Activated CD4-positive, alpha-beta T cell treated with anti-CD3 and anti-CD28 coated beads, Interleukin-2, amount 50 U/mL, for 1 hour (primary cell): ENCODE data around the gene C2orf74.
A peak's percentile ranks its signal among the peaks of the same experiment; 100 is the strongest.
"Not testable (repeated sequence)": the region's sequence is repeated elsewhere in the genome, so short reads cannot be mapped to it uniquely, and the experiment has no call there.

Experiments
- DNase-seq: peaks from one replicate; pipeline ENCODE4 v3.0.0-alpha.2; 2020

C2orf74 gene

DNA sequence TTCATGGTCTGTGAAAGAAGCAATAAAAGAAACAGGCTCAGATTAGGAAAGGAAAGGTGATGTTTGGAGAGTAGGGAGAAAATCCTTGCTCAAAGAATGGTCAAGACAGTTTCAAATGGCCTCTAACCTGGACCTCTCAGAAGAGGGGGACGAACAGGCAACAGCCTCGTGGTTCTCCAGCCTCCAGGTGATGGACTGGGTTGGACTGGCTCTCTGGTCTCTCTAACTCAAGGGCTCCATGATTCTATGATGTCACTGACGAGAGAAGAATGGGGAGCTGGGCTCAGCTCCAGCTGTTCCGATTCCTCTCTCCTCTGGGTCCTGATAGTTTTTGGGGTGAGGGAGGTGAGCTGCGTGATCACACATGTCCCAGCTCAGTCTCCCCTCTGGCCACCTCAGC is at the start of gene C2orf74:
Gene C2orf74, plus strand, starts transcription at position 301 of the 400 bp plus-strand sequence. CDS start 327 bp downstream, outside the sequence.
- no peak for DNase-seq

DNA sequence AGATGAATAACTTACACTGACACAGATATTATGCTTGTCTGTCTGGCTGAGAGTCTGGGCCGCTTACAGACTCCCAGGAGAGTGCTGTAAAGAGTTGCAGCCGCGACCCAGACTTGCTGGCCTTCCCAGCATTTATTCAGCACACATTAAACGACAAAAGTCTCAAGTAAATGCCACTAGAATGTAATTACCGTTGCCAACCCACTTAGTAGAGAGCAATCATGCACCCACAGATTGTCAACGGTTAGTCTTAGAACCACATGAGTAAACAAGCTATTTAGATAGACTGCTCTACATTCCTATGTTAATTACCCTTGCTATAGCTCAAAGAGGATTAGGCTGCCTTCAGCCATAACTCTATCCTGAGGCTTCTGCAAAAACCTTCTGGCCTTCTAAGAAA is 47.8 kb upstream of the C2orf74 start:
- no peak for DNase-seq

DNA sequence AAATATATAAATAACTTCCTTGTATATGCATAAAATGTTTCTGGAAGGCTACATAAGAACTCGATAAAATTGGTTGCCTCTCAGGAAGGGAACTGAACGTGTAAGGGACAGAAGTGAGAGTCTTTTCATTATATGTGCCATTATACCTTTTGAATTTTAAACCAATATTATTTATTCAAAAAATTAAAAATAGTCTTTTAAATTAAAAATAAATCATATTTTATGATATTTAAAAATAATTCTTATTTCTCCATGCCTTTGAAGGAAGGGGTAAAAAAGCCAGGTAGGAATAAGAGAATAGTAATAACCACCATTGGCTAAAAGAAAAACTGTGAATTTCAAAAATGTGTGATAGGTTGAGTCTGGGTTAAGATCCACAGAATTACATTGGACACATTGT is 45.7 kb upstream of the C2orf74 start:
- no peak for DNase-seq

DNA sequence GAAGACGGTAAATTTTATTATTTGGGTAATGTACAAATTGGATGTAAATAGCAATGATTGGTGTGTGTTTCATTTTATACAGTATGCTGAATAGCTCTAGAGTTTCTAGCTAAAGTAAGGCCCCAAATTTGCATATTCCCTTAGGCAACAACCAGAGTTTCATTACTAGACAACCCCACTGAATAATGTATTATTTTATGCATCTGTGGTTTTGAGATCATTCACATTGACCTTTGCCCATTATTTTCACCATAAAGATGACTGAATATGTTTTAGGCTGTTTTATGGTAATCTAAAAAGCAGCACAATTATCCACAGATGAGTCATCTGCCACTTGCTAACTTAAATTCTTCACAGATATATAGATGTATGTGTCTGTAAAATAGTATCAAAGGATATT is 44.5 kb upstream of the C2orf74 start:
- no peak for DNase-seq

DNA sequence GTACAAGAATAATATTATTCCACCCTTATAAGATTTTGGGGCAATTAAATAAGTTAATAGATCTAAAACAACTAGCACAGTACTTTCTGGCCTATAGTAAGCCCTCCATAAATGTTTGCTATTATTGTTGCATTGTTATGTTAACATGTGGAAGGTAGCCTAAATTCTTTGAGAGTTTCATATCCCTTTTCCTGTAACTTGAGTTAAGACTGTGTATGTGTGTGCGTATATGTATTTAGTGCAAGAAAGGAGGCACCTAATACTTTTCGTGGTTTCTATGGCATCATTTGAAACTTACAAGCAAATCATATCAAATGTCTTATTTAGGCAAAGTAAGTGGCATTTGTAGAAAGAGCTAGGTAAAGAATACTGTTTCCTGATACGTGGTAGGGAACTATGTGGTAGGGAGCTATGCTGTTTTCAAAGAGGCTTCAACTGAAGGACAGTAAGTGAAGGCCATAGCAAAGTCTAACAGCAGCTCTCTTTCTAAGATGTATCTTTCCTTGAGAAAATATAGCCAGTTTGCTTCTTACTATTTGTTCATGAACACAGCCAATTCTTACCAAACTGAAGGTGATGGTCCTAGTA is 36.8 kb upstream of the C2orf74 start:
- no peak for DNase-seq

DNA sequence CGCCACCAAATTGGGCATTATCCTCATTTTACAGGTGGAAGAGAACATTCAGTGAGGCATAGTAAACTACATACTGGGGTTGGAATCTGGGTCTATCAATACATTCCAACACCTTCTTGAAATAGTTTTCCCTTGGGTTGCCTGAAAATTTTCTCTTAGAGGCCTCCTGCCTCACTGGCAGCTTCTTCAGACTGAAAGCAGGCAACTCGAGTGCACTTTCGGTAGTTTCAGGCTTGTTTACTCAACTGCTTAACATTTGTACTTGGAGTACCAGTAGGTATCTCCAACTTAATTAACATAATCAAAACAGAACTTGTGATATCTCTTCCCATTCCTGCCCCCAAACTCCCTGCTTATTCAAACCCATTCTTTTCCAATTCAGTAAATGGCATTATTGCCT is 36.2 kb upstream of the C2orf74 start:
- no peak for DNase-seq

DNA sequence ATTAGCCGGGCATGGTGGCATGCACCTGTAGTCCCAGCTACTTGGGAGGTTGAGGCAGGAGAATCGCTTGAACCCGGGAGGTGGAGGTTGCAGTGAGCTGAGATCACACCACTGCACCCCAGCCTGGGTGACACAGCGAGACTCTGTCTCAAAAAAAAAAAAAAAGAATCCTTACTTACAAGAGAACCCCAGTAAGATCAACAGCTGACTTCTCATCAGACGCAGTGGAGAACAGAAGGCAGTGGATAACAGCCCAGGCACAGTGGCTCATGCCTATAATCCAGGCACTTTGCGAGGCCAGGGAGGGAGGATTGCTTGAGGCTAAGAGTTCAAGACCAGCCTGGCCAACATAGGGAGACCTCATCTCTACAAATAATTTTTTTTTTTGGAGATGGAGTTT is 33.9 kb upstream of the C2orf74 start:
- not testable (repeated sequence) for DNase-seq

DNA sequence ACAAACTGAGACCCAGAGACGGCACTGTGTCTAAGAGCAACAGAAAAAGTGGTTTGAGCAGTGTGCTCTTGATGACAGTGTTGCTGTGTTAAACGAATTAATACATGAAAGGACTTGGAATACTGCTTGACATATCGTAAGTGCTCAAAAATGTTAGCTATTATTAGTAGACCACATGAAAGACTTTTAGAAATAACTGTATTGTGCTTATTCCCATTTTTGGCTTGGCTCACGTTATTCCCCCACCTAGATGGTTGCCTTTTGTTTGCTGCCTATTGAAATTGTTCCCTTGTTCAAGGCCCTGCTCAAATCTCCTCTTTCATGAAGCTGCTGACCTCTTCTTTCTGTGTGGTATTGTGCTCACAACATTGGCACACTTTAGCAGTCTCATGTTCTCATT is 27.8 kb upstream of the C2orf74 start:
- DNase-seq = no peak

DNA sequence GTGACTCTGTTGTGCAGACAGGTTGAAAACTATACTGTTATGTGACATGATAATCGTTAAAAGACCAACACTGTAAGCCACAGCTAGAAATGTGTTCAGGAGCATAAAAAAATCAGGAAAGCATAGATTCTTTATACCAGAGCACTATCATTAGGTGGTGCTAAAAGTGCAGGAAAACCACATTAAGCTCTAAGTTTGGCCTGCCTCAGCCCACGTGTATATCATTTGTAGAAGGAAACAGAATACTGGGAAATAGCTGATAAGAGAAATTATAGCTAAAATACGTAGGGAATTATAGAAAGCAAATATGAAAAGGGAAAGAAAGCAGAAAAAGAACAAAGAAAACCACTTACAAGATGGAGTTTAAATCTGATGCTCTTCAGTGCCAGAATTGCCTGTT is 26.5 kb upstream of the C2orf74 start:
- DNase-seq = no peak

DNA sequence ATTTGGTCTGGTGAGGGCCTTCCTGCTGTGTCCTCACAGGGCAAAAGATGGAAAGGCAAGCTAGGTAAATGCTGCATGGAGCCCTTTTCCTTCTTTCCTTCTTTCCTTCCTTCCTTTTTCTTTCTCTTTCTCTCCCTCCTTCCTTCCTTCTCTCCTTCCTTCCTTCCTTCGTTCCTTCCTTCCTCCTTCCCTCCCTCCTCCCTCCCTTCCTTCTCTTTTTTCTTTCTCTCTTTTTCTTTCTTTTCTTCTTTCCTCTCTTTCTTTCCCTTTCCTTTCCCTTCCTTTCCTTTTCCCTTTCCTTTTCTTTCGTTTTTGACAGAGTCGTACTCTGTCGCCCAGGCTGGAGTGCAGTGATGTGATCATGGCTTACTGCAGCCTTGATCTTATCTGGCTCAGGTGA is 23.1 kb upstream of the C2orf74 start:
- DNase-seq = no peak

DNA sequence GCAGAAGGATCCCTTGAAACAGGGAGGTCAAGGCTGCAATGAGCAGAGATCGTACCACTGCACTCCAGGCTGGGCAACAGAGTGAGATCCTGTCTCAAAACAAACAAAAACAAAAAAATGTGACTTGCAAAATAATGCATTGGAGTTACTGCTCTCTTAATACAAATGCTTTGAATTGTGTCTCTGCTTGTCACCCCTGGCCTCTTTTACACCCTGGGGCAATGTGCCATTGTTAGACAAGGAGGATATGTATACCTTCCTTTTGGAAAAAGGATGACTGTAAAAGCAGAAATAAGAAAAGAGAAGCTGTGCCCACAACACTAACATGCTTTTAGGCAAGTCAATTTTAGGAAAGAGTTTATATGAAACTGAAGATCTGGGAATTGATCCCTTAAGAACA is 20.8 kb upstream of the C2orf74 start:
- no peak for DNase-seq

DNA sequence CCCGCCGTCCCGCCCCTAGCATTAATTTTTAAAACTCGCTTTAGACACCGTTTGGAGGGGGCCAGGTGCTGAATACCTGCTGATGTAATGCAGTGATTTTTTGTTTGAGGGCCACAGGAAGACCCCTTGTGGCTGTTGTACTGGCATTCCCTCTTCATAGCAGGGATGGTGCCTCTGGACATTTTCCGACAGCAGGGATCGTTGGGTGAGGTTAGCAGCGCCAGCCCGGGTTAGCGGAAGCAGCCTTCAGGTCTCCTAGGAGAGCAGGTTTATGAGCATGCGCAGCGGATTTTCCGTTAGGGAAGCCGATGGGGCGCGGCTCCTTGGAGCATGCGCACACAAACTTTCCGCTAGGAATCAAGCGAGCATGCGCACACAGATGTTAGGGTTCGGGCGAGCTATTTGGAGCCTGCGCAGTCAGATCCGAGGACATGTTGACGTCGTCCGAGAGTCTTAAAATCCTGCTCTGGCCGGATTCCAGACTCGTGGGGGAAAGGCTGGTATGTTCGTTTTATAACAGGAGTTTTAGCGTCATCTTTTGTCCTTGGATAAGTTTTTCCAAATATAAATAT is 17.2 kb upstream of the C2orf74 start:
- peak; percentile 89 for DNase-seq

DNA sequence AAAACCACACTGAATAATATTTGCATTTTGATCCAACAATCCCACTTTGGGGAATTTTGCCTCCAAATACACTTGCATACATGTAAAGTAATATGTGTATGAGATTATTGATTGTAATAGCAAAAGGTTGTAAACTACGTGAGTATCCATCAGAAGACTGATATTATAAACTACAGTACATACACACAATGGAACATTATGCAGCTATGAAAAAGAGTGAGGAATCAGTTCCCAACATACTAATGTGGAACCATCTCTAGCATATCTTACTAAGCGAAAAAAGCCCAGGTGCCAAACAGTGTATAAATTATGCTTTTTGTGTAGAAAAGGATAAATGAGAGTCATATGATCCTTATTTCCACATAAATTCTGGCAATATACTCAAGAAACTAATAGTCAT is 16.0 kb upstream of the C2orf74 start:
- DNase-seq = no peak

DNA sequence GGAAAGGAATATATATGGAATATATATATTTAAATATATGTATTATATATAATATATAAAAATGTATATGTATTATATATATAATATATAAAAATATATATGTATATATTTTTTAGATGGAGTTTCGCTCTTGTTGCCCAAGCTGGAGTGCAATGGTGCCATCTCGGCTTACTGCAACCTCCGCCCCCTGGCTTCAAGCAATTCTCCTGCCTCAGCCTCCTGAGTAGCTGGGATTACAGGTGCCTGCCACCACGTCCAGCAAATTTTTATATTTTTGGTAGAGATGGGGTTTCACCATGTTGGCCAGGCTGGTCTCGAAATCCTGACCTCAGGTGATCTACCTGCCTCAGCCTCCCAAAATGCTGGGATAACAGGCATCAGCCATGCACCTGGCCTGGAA is 13.9 kb upstream of the C2orf74 start:
- DNase-seq = not testable (repeated sequence)

DNA sequence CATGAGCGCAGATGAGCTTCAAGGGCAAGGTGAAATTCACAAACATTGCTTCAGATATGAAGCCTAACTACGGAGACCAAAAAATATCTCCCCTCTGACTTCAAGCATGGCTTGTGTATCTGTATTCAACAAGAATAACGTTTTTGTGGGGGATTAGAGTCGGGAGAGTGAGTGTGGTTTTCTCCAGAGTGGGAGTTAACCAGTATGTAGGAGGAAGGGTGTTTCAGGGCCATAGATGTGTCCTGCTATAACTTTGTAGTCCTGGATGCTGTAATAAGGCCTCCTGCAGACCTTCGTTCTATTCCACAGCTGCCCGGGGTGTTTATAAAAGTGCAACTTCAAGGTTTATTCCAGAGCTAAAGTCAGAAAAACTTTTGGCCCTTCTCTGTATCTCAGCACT is 12.9 kb upstream of the C2orf74 start:
- DNase-seq = no peak

DNA sequence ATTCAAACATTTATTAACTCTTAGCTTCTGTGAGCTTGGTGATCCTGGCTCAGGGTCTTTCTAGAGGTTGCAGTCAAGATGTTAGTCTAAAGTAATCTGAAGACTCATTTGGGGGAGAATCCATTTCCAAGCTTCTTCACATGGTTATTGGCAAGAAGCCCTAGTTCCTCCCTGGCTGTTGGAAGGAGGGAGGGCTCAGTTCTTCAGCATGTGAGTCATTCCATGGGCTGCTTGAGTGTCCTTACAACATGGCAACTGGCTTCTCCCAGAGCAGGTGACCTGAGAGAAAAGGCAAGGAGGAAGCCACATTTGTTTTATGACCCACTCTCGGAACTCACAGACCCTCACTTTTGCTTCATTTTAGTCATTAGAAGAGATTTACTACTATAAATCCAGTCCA is 10.6 kb upstream of the C2orf74 start:
- DNase-seq = no peak

DNA sequence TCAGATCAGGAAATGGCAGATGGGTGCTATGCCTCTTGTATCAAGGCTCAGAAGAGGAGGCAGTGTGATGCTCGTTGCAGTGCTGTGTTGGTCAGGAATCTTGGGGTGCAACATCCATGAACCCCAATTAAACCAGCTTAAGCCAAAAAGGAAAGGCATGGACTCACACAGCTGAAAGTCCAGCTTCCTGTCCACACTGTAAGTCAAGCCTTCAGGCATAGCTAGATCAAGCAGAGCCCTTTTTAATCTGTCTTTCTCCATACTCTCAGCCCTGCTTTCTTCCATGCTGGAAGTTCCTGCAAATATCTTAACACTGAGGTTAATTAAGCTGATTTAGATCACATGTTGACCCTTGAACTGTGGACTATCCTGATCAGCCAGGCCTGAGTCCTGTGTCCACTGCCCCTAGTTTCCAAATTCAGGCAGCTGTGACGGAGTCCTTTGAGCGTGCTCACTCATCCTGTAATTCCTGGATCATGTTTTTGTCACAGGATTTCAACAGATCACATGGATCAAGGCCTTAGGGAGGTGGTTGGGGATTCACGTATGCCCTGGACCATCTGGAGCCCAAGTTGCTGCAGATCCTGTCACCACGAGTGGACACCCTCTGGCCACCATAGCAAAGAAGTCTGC is 4.5 kb upstream of the C2orf74 start:
- DNase-seq = no peak

DNA sequence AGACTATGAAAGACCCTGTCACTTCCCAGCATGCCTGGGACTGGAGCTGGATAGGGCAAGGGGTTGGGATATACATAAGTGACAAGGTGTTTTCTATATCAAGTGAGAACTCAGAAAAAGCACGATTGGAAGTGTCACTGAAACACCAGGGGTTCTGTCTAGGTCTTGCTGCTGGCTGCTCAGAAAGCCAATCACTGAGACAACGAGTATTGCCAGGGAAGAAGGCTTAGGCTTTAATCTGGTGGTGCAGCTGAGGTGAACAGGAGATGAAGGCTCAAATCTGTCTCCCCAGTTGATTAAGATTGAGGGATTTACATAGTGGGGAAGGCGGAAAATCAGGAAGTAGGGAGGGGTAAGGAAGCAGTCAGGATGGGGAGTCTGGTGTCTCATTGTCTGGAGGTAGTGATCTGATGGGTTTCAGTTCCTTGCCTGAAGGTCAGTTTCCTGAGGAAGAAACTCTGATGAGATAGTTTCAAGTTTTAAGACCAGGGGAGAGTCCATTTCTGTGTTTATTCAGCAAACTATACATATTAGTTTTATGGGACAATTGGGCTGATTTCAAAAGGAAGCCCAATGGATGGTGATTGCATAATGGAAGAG is 3.5 kb upstream of the C2orf74 start:
- no peak for DNase-seq

DNA sequence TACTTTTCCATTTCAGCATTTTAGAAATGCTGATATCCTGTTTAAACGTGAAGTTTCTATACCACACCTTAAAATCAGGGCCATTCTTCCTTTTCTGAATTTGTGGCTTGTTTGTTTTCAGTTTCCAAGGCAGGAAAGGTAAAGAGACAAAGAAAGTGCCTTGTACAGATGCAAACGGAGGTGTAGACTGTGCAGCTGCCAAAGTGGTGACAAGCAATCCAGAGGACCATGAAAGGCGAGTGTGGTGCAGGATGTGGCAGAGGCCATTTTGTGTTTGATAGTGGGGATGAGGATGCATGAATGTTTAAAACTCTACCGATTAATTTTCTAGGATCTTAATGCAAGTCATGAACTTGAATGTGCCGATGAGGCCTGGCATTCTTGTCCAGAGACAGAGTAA is 733 bp downstream of the C2orf74 start:
- no peak for DNase-seq

DNA sequence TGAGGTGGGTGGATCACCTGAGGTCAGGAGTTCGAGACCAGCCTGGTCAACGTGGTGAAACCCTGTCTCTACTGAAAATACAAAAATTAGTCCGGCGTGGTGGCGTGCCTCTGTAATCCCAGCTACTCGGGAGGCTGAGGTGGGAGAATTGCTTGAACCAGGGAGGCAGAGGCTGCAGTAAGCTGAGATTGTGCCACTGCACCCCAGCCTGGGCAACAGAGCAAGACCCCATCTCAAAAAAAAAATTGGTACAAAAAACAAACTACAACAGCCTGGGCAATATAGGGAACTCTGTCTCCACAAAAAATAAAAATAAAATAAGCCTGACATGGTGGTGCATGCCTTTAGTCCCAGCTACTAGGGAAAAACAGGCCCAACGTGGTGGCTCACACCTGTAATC is 3.1 kb downstream of the C2orf74 start:
- DNase-seq = not testable (repeated sequence)

DNA sequence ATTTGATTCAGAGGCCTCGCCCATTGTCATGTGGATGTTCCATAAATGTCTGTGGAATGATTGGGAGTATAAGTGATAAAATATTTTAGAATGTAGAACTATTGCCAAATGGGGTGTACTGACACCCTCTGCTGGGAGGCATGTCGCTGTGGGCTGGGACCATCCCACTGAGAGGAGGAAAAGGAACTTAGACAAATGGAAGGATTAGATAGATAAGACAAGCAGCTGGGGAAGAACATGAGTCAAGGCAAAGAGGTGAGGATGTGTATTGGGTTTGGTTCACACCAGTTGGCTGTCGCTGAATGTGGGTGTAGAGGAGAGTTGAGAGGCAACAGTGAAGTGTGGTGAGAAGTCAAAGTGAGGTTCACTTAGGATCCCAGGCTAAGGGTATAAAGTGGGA is 4.0 kb downstream of the C2orf74 start:
- DNase-seq = no peak

DNA sequence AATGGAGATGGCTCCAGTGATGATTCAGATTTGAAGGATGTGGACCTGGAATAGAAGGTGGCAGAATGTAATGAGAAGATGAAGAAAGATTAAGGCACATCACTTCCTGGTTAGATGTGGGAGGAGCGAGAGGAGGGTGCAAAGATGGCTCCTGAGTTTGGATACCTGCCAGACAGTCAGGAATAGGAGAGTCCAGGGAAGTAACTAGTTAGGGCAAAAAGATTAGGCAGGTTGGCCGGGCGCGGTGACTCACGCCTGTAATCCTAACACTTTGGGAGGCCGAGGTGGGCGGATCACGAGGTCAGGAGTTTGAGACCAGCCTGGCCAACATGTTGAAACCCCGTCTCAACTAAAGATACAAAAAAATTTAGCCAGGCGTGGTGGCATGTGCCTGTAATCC is 5.6 kb downstream of the C2orf74 start:
- no peak for DNase-seq

DNA sequence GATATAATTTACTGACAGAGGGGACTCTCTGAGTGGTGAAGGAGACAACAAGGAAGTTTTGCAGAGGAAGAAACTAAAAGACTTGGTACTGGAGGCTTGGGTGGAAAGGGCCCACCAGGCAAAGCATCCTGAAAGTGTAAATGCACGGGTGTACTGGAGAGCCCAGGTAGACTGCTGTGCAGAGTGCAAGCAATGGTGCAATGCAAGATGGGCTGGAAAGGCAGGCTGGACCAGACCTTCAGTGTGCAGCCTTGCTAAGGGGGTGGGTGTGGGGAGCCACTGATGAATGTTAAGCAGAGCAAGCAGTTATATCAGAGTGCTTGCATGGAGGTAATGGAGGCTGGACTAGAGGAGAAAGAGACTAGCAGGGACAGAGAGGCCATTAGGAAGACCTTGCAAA is 10.7 kb downstream of the C2orf74 start:
- no peak for DNase-seq

DNA sequence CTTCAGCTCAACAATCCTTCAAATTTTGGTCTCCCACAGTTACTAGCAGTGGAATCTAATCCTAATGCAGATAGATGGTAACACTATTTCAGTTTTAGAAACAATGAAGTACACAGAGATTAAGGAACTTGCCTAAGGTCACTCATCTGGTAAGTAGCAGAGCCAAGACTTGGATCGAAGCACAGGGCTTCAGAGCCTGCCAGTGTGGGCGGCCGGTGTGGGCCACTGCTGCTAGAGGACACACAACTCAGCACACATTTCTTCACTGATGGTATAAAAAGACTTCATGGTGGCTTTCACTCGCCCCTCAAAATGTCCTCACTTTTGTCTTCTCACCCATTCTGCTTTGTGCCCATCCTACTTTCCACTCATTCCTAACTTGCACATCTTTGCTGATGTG is 11.1 kb downstream of the C2orf74 start:
- DNase-seq = no peak

DNA sequence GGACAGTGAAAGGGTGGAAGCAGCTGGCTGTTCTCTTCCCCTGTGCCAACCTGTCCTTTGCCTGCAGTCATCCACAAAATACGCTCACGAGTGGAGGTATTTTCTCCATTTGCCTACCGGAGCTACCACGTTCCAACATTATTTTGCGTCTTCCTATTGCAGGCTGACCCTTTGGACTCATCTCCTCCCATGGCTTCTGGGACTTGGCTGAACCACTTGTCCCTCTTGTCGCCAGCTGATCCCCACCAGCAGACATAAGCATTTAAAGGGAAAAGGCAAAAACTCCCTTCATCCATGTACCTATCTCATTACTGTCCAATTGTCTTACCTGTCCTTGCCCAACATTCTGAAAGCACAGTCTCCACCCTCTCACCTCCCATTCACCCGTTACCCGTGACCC is 13.0 kb downstream of the C2orf74 start:
- DNase-seq = no peak
